ENCODE measurements around the gene S100A7A.

S100A7A gene

GRCh38 chr1:153415850-153416570 lies at the start of gene S100A7A:
TSS of gene S100A7A (plus strand) at chr1:153416520. CDS start at chr1:153418083, 1,563 bp downstream.
- DNase-seq, result no peak

- no peak for DNase-seq
Observed at GRCh38 chr1:153367090-153367489, 49.2 kb upstream of the S100A7A start.

DNA sequence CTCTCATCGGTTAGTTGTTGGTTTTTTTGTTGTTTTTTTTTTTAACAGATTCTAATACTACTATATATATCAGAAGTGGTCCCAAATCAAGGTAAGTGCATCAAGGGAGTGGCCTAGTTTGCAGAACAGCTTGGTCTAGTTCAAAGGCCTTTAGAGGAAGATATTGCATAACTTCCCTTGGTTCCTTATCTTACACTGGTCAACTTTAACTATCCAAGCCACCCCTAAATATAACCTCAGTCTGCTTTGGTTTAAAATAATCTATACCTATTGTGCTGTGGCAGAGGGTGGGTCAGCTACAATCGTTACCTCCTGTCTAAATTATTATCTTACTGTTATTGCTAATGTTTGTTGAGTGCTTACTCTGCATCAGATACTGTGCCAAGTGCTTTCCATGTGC lies 47.8 kb upstream of the S100A7A start:
- no peak for DNase-seq

GRCh38 chr1:153370146-153370545 lies 46.2 kb upstream of the S100A7A start:
- no peak for DNase-seq

DNA sequence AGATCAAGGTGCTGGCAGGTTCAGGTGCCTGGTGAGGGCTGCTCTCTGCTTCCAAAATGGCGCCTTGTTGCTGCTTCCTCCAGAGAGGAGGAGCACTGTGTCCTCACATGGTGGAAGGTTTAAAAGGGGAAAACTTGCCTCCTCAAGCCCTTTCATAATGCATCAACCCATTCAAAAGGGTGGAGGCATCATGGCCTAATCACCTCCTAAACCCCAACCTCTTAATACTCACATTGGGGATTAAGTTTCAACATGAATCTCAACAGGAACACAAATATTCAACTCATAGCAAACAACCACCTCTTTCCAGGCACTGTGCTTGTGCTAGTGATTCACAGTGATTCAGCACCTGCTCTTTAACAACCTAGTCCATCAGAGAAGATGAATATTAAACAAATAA lies 45.1 kb upstream of the S100A7A start:
- DNase-seq, result no peak

- no peak for DNase-seq
Observed at GRCh38 chr1:153372571-153372970, 43.7 kb upstream of the S100A7A start.

DNA sequence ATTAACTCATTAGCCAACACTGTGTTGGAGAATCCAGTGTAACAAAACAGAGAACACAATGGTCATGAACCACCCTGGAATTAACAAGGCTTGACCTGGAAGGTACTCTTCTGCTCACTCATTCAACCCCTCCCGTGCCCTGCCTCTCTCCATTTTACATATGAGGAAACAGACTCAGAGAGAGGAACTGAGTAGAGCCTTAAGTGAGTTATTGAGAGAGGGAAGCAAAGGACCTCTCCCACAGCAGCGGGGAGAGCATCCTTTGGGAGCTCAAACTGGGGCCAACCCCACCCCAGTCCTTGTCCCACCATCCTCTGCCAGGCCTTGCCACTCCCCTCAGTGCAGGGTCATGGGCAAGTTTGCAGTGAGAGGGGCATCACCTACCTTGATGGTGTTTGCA lies 42.2 kb upstream of the S100A7A start:
- no peak for DNase-seq

- no peak for DNase-seq
Observed at GRCh38 chr1:153375511-153375910, 40.8 kb upstream of the S100A7A start, which contains the start of gene S100A12. TSS of gene S100A12 (minus strand) at chr1:153375621. CDS start at chr1:153374592, 1,029 bp downstream.

DNA sequence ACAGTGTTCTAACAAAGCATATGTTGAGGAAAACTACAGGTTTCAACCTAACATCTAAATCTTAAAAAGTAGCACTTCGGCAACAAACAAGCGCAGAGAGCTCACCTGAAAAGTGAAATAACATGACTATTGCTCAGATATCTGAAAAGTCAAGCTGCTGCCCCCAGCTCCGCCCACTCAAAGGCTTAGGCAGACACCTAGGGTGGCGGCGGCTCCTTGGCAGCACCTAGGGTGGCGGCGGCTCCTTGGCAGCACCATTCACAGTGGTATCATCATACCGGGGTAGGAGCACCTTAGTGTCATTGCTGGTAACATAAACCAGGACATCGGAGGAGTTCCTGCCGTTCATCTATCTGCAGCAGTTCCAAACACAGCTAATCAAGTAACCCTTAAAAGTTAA lies 36.7 kb upstream of the S100A7A start:
- DNase-seq, result no peak

DNA sequence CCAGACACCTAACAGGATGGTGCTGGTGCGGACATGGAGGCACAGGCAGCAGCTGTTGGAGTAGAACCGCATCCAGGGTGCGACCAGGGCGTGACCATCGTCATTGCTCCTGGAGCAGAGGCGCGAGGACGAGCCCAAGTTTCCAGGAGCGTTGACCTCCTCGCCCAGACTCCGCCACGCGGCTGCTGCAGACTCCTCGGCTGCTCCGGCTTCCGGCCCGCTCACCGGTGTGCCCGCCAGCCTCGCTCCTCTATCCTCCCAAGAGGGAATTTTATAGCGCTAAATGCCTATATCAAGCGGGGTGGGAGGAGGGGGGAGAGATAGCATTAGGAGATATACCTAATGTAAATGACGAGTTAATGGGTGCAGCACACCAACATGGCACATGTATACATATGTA lies 35.6 kb upstream of the S100A7A start:
- no peak for DNase-seq

DNA sequence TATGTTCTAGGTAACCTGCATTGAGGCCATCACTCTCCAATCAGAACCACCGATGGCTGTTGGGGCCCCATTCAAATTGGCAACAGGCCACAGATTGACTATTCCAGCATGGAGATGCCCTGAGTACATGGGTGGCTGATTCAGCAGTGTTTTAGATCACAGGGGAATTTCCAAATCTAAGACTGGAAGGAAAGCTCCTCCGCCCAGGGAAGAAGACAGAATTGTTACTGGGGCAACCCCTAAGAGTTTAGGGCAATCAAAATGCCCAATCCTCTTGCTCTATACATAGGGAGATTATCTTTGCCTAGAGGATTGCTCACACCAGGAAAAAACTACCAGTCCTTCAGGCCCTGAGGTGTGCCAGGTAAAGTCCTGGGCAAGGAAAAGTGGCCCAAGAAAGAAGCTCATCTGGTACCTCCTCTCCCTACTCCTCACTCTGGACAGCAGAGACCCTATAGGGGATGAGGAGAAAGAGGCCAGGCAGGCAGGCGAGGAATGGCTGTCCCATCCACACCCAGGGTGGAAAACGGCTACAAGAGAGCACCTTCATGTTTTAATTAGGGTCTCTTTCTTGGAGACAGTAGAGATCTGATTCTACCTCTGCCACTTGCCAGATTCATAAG lies 31.3 kb upstream of the S100A7A start:
- no peak for DNase-seq

DNA sequence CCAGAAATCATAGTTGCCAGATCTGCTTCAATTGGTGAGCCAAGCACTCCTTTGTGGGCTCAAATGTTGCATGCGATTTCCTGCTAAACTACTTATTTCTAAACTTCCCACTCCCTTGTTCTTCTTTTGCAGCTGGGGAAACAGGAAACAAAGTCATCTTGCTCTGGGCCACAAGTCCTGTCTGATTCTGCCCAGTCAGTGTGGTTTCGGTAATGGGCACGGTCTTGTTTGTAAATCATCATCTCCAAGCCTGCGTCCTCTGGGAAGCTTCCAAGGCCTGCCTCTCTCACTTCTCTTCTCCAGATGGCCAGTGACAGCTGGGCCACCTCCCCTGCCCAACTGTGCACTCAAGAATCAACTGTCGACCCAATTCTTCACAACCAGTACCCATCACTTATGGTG lies 29.8 kb upstream of the S100A7A start:
- no peak for DNase-seq

DNA sequence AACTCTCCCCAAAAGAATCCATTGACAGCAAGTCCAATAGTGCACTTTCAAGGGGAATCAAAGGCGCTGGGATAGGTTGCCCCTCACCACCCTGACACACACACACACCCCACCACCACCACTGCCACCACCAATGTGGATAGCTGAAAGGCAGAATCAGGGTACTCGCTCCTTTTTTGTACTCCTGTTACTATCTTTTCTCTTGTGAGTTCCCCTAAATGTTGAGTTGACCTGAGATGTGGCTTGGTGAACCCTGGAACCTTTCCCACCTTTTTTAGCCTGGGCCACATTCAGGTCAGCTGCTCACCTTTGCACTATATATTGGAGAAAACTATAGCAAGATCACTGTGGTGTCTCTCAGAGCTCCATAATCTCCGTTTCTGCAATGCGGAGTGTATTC lies 29.3 kb upstream of the S100A7A start:
- DNase-seq, result no peak

GRCh38 chr1:153387785-153388184 lies 28.5 kb upstream of the S100A7A start:
- no peak for DNase-seq

- DNase-seq, result no peak
Observed at GRCh38 chr1:153389401-153389800, 26.9 kb upstream of the S100A7A start.

DNA sequence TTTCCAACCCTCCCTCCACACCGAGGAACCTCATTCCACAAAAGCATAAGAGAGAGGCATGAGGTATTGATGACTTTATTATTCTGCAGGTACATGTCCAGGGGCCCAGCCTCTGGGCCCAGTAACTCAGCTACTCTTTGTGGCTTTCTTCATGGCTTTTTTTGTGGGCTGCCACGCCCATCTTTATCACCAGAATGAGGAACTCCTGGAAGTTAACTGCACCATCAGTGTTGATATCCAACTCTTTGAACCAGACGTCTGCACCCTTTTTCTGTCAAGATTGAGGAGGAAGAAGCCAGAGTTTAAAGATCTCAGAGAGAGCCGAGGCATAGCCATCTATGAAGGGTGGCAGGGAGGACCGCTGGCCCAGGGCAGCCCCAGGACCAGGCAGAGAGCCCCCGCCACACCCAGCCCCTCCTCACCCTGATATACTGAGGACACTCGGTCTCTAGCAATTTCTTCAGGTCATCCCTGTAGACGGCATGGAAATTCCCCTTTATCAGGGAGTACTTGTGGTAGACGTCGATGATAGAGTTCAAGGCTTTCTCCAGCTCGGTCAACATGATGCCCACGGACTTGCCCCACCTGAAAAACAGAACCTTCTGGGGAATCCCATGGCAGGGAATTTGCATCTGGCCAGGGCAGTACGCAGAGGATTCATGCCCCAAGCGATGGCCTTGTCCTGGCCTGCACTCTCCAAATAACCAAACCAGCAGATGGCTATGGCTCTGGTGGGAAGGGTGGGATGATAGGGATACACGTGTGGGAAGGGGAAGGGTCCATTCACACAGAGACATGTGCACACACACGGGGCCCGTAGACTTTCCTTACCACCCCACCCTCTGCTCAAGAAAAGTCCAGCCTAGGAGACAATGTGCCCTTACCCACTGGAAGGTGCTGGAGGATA lies 26.1 kb upstream of the S100A7A start:
- DNase-seq, result no peak

DNA sequence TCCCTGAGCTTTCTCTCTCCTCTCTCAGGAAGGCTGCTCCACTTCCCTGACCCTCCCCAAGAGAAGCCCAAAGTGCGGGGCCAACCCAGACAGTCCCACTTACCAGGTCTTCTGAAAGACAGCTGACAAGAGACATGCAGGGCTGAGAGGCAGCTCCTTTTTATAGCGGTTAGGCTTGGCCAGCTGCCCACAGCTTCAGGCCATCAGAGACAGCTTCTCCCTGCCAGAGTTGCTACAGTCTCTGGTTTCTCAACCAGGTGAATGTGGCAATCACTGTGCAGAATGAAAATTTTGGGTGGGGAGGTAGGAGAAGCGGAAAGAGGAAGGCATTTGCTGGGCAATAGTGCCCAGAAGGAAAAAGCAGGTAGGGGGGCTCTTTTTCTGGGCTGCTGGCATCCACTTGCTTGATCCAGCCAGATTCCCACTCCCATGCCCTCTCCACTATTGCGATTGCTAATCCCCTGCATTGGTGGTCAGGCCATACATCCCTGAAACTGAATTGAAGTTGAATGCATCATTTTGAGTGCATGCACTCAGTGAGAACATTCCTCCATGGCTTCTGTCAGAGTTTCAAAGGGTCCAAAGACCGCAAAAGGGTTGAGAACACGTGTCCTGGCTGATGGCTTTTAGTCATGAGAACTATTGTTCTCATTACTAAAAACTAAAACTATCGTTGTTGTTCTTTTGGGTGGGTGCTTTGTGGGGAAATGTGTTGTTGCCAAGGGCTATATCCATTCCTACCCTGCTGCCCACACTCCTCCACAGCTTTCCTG lies 25.2 kb upstream of the S100A7A start, which contains the start of gene S100A8:
Gene S100A8 (minus strand): TSS at position 136 of the 773 bp plus-strand sequence. CDS start 538 bp downstream, outside the sequence.
- no peak for DNase-seq

DNA sequence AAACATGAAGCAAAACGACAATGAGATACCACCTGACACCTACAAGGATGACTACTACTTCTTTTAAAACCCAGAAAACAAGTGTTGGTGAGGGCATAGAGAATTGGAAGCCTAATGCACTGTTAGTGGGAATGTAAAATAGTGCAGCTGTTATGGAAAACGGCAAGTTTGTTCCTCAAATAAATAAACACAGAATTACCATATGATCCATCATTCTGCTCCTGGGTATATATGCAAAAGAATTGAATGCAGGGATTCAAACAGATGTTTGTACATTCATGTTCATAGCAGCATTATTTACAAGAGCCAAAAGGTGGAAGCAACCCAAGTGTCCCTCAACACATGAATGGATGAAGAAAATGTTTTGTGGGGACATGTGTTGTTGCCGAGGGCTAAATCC lies 24.1 kb upstream of the S100A7A start:
- DNase-seq, result no peak

- no peak for DNase-seq
Observed at GRCh38 chr1:153392822-153393221, 23.5 kb upstream of the S100A7A start.

- no peak for DNase-seq
Observed at GRCh38 chr1:153393926-153394325, 22.4 kb upstream of the S100A7A start.

- no peak for DNase-seq
Observed at GRCh38 chr1:153394391-153394790, 21.9 kb upstream of the S100A7A start.

DNA sequence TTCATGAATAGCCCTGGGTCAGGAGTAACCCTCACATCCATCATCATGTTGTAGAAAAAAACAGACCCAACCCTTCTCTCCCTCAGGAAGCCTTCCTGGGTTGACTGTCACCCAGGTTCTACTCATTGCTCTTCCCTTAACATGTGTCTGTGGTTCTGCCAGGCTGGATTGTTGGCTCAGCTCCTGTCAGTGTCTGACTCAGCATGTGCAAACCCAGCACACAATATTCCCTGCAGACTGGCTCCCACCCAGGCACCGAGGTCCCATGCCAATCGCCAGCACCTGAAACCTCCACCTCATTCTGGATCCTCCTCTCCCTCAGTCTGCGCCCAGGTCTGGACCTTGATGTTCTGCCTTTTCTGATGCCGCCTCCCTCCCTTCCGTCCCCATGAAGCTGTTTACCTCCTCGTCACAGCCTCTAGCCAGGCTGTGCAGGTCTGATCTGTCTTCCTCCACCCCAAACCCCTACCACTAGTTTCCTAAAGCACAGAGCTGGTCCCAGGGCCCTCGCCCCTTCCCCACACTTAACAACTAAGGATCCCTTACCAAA lies 21.1 kb upstream of the S100A7A start:
- no peak for DNase-seq

Data from stimulated activated CD8-positive, alpha-beta memory T cell treated with anti-CD3 and anti-CD28 coated beads, Interleukin-4, amount 100 ng/mL, for 48 hours (primary cell).